H1 (cell line): ENCODE measurements around the gene MSH2. TPM values are rescaled to one million over a fixed set of nuclear protein-coding genes. Genes with fewer than 3 reads are reported as not detected.

Experiments used
- CTCF ChIA-PET: fragments of 300-600 bp; sonication (Branson Sonifier 250); formaldehyde crosslinking; loops from one replicate; lab custom pipeline; 2021; ENCODE audit not compliant: partially characterized antibody; lab: Charles Lee
- POLR2A ChIA-PET: fragments of 300-600 bp; sonication (Branson Sonifier 250); formaldehyde crosslinking; loops from one replicate; lab custom pipeline; 2021; ENCODE audit warnings: inconsistent platforms; ENCODE audit not compliant: partially characterized antibody; lab: Charles Lee
- DNase-seq, 2 experiments: peaks; one replicate each; pipeline versions ENCODE4 v3.0.0 to v3.0.0-alpha.2; 2010 to 2022; ENCODE audit warnings: low spot score in 2 of 2, low read depth in 1 of 2, mixed read lengths in 1 of 2
- FAIRE-seq: peaks from 2 replicates; lab custom pipeline; 2011; peaks lifted over from hg19 to GRCh38; lab: Jason Lieb, UNC
- H2AFZ ChIP-seq: 2 replicates; pipeline ENCODE4 v1.8.1; 2012; ENCODE audit warnings: low read length, inconsistent platforms
- H2AK5ac ChIP-seq: 2 replicates; pipeline ENCODE4 v1.6.1; 2013; ENCODE audit warnings: low read depth, low read length
- H2BK120ac ChIP-seq: replicated peaks from 2 replicates; pipeline ENCODE3; 2013; ENCODE audit warnings: low read depth, low read length, inconsistent platforms
- H2BK12ac ChIP-seq: 2 replicates; pipeline ENCODE4 v1.6.1; 2013; ENCODE audit warnings: low read depth, low read length
- H2BK15ac ChIP-seq: 2 replicates; pipeline ENCODE4 v1.6.1; 2013; ENCODE audit warnings: low read length
- H2BK20ac ChIP-seq: 2 replicates; pipeline ENCODE4 v1.6.1; 2013; ENCODE audit warnings: low read length
- H2BK5ac ChIP-seq: 2 replicates; pipeline ENCODE4 v1.6.1; 2013; ENCODE audit warnings: low read depth, low read length
- H3K14ac ChIP-seq: 2 replicates; pipeline ENCODE4 v1.6.1; 2013; ENCODE audit warnings: inconsistent platforms; ENCODE audit not compliant: insufficient read length
- H3K18ac ChIP-seq: 2 replicates; pipeline ENCODE4 v1.6.1; 2013; ENCODE audit warnings: low read length; ENCODE audit errors: extremely low read depth
- H3K23ac ChIP-seq: 2 replicates; pipeline ENCODE4 v1.6.1; 2013; ENCODE audit warnings: inconsistent platforms; ENCODE audit not compliant: insufficient read length
- H3K23me2 ChIP-seq: 2 replicates; pipeline ENCODE4 v1.6.1; 2013; ENCODE audit warnings: low read depth, low read length
- H3K27ac ChIP-seq: 2 replicates; pipeline ENCODE4 v1.6.1; 2011; ENCODE audit warnings: low read depth, low read length, inconsistent platforms
- H3K27me3 ChIP-seq, 4 experiments: replicated peaks in 1 of 4; 1 replicate in 1 of 4; 2 replicates in 3 of 4; pipeline versions ENCODE4 v1.6.1 to v1.8.1; 2011 to 2013; ENCODE audit warnings: low read length in 3 of 4, mild to moderate bottlenecking in 3 of 4, inconsistent platforms in 2 of 4, mixed read lengths in 2 of 4, moderate library complexity in 1 of 4; ENCODE audit not compliant: control insufficient read depth in 3 of 4, insufficient read depth in 3 of 4; ENCODE audit errors: extremely low read depth in 1 of 4
- H3K36me3 ChIP-seq, 4 experiments: 2 replicates each; pipeline versions ENCODE4 v1.6.1 to v1.8.1; 2011 to 2013; ENCODE audit warnings: mild to moderate bottlenecking in 4 of 4, low read length in 3 of 4, moderate library complexity in 2 of 4, control low read depth in 1 of 4, inconsistent platforms in 1 of 4; ENCODE audit not compliant: insufficient read depth in 4 of 4, control insufficient read depth in 2 of 4
- H3K4ac ChIP-seq: replicated peaks from 2 replicates; pipeline ENCODE3; 2013; ENCODE audit warnings: low read length, low read depth, mixed read lengths, inconsistent platforms; ENCODE audit not compliant: insufficient read length
- H3K4me1 ChIP-seq, 4 experiments: replicated peaks in 1 of 4; 1 replicate in 1 of 4; 2 replicates in 3 of 4; pipeline versions ENCODE4 v1.6.1 to v1.8.1; 2011 to 2013; ENCODE audit warnings: low read length in 3 of 4, inconsistent platforms in 2 of 4, mixed read lengths in 1 of 4; ENCODE audit not compliant: insufficient read depth in 4 of 4, control insufficient read depth in 3 of 4
- H3K4me2 ChIP-seq, 2 experiments: 2 replicates each; pipeline versions ENCODE4 v1.6.1 to v1.8.1; 2011 to 2013; ENCODE audit warnings: low read depth in 2 of 2, low read length in 2 of 2, control low read depth in 1 of 2, inconsistent platforms in 1 of 2, mild to moderate bottlenecking in 1 of 2; ENCODE audit not compliant: insufficient read depth in 1 of 2
- H3K4me3 ChIP-seq, 4 experiments: fragments of 200-600, 300-600 bp in 1 of 4; sonication (generic), shearing (Covaris generic), sonication (Bioruptor Twin) in 1 of 4; 2 replicates each; pipeline versions ENCODE4 v1.5.1 to v1.8.1; 2011 to 2016; ENCODE audit warnings: low read length in 4 of 4, low read depth in 3 of 4, control low read depth in 2 of 4, inconsistent platforms in 2 of 4, mild to moderate bottlenecking in 2 of 4, mixed read lengths in 1 of 4, moderate library complexity in 1 of 4; ENCODE audit not compliant: insufficient read depth in 2 of 4; ENCODE audit errors: extremely low read depth in 1 of 4
- H3K56ac ChIP-seq: replicated peaks from 2 replicates; pipeline ENCODE3; 2013; ENCODE audit warnings: low read depth, mild to moderate bottlenecking, mixed read lengths, low read length, inconsistent platforms; ENCODE audit not compliant: insufficient read length
- H3K79me1 ChIP-seq: 2 replicates; pipeline ENCODE4 v1.6.1; 2013; ENCODE audit warnings: low read depth, low read length, control low read depth
- H3K79me2 ChIP-seq, 2 experiments: 2 replicates each; pipeline versions ENCODE4 v1.6.1 to v1.8.1; 2012 to 2013; ENCODE audit warnings: low read length in 2 of 2, mild to moderate bottlenecking in 2 of 2, inconsistent platforms in 1 of 2; ENCODE audit not compliant: insufficient read depth in 2 of 2, control insufficient read depth in 1 of 2
- H3K9ac ChIP-seq, 4 experiments: replicated peaks in 1 of 4; 1 replicate in 1 of 4; 2 replicates in 3 of 4; pipeline versions ENCODE4 v1.6.1 to v1.8.1; 2011 to 2013; ENCODE audit warnings: low read depth in 3 of 4, low read length in 3 of 4, control low read depth in 2 of 4, mild to moderate bottlenecking in 2 of 4, moderate library complexity in 2 of 4, inconsistent platforms in 1 of 4; ENCODE audit errors: extremely low read depth in 1 of 4
- H3K9me3 ChIP-seq, 2 experiments: 2 replicates each; pipeline versions ENCODE4 v1.6.1 to v1.8.1; 2012 to 2013; ENCODE audit warnings: mild to moderate bottlenecking in 2 of 2, moderate library complexity in 2 of 2, control low read depth in 1 of 2, inconsistent platforms in 1 of 2, low read depth in 1 of 2, low read length in 1 of 2, mixed read lengths in 1 of 2; ENCODE audit not compliant: insufficient read depth in 2 of 2
- H4K20me1 ChIP-seq, 2 experiments: replicated peaks in 1 of 2; 2 replicates each; pipeline versions ENCODE3 to v1.8.1; 2011 to 2013; ENCODE audit warnings: inconsistent platforms in 2 of 2, low read length in 2 of 2, mild to moderate bottlenecking in 1 of 2; ENCODE audit not compliant: insufficient read depth in 2 of 2, control insufficient read depth in 1 of 2
- H4K5ac ChIP-seq: 2 replicates; pipeline ENCODE4 v1.6.1; 2013; ENCODE audit warnings: low read length, low read depth, mixed read lengths, inconsistent platforms; ENCODE audit not compliant: insufficient read length
- H4K8ac ChIP-seq: 2 replicates; pipeline ENCODE4 v1.8.0; 2013; ENCODE audit warnings: mild to moderate bottlenecking, moderate library complexity, low read length, inconsistent platforms; ENCODE audit not compliant: insufficient read depth; ENCODE audit errors: extremely low read depth
- H4K91ac ChIP-seq: replicated peaks from 2 replicates; pipeline ENCODE3; 2013; ENCODE audit warnings: low read length, mixed read lengths, inconsistent platforms; ENCODE audit not compliant: insufficient read length
- CBX5 ChIP-seq: fragments of 300-800, 300-1000 bp; sonication (generic); IDR thresholded peaks from 2 replicates; pipeline ENCODE4 v1.7.1; 2016; ENCODE audit warnings: antibody characterized with exemption, low read length, low read depth
- CTBP2 ChIP-seq: IDR thresholded peaks from 2 replicates; pipeline ENCODE4 v1.7.0; 2011; ENCODE audit warnings: borderline replicate concordance, mild to moderate bottlenecking, moderate library complexity, mixed read lengths, low read length; ENCODE audit not compliant: insufficient read depth, insufficient read length
- EP300 ChIP-seq, 2 experiments: IDR thresholded peaks; 1 replicate in 1 of 2; 2 replicates in 1 of 2; pipeline ENCODE4 v1.6.1; 2011 to 2012; ENCODE audit warnings: low read depth in 2 of 2, low read length in 2 of 2, mild to moderate bottlenecking in 2 of 2, borderline replicate concordance in 1 of 2, inconsistent platforms in 1 of 2, moderate library complexity in 1 of 2
- NANOG ChIP-seq: IDR thresholded peaks from 2 replicates; pipeline ENCODE4 v1.6.1; 2011; ENCODE audit warnings: low read length, low read depth, mild to moderate bottlenecking, inconsistent platforms; ENCODE audit not compliant: insufficient read depth, poor library complexity, severe bottlenecking
- PHF8 ChIP-seq: fragments of 200-600 bp; sonication (generic); conservative IDR thresholded peaks from 2 replicates; pipeline ENCODE4 v1.7.1; 2012; ENCODE audit warnings: low read depth, mild to moderate bottlenecking, inconsistent platforms, low read length, moderate library complexity
- POLR2A ChIP-seq, 2 experiments: IDR thresholded peaks; 1 replicate in 1 of 2; 2 replicates in 1 of 2; pipeline ENCODE4 v1.6.1; 2011; ENCODE audit warnings: low read depth in 2 of 2, low read length in 2 of 2, mild to moderate bottlenecking in 2 of 2; ENCODE audit errors: control extremely low read depth in 1 of 2
- RBBP5 ChIP-seq: IDR thresholded peaks from 2 replicates; pipeline ENCODE4 v1.7.1; 2012; ENCODE audit warnings: low read depth, mild to moderate bottlenecking, inconsistent platforms, low read length, moderate library complexity, borderline replicate concordance
- RNF2 ChIP-seq: fragments of 200-900, 300-1000 bp; sonication (generic); IDR thresholded peaks from 2 replicates; pipeline ENCODE4 v1.7.1; 2016; ENCODE audit warnings: borderline replicate concordance, low read depth, mild to moderate bottlenecking, antibody characterized with exemption, low read length; ENCODE audit not compliant: poor library complexity, severe bottlenecking; ENCODE audit errors: missing control alignments
- YY1 ChIP-seq: IDR thresholded peaks from 2 replicates; pipeline ENCODE4 v1.6.1; 2011; ENCODE audit warnings: low read depth, mild to moderate bottlenecking, low read length
- WGBS, 2 experiments: shearing (Covaris generic) in 1 of 2; methylation state at CpG; one replicate each; pipeline versions ENCODE4 v1.1.6 to v1.1.7; 2013 to 2015; ENCODE audit warnings: low lambda C conversion rate in 2 of 2, mixed read lengths in 2 of 2, inconsistent platforms in 1 of 2, low coverage in 1 of 2, missing lambda C conversion rate in 1 of 2; ENCODE audit not compliant: insufficient replicate concordance in 2 of 2, insufficient coverage in 1 of 2, insufficient read length in 1 of 2; ENCODE audit errors: extremely low coverage in 1 of 2, missing lambda C conversion rate in 1 of 2; 5-methylcytosine and 5-hydroxymethylcytosine counted together
- polyA plus RNA-seq, 7 experiments: library from polyadenylated mRNA; depleted of rRNA in 3 of 7; stranded (reverse) in 5 of 7; unstranded in 2 of 7; fragments of >200 nt in 5 of 7; fragments of 200-250 nt in 2 of 7; gene quantifications; 1 replicate in 5 of 7; 2 replicates in 1 of 7; 4 replicates in 1 of 7; pipeline versions ENCODE4 v1.2.1 to v1.2.3, GENCODE V29; 2011 to 2013; ENCODE audit warnings: missing spikeins in 2 of 7, mixed read lengths in 2 of 7
- total RNA-seq: library from RNA; stranded (reverse); fragmentation: NEBNext Ultra II Directional; extraction: Animal tissue kit (Norgen Biotek cat#: 25700); gene quantifications from 2 replicates; pipeline ENCODE4 v1.2.1, GENCODE V29; 2021

The MSH2 gene
- total and polyA plus RNA-seq, 2 of the 8 experiments (the other 6 are each of a cell fraction or from before 2014, with no cell fraction given) = 64.1 to 228 TPM

GRCh38 chr2:47486841-47487497 lies 84.0 kb downstream of the MSH2 start:
- Histone ChIP-seq H3K18ac (no peak overlapping the region), H3K4me2 (no peak overlapping the region), H3K23ac (no peak overlapping the region), H2BK15ac (no peak overlapping the region), H3K9me3 (no peaks in the 10 kb centered on the region; a peak in 1 of 4 replicates), H2AFZ (no peak overlapping the region), H3K4ac (no peak overlapping the region), H3K23me2 (no peaks in the 10 kb centered on the region), H2AK5ac (no peak overlapping the region), H3K4me1 (peaks cover 0 to 4% (median under 1%) of the 10 kb centered on the region in 4 experiments; a peak in 2 of 7 replicates), H2BK120ac (no peak overlapping the region), H3K27ac (no peak overlapping the region), H4K91ac (no peak overlapping the region), H3K56ac (no peak overlapping the region), H3K36me3 (peaks cover 0 to 29% (median 15%) of the 10 kb centered on the region in 4 experiments; a peak in 5 of 8 replicates), H3K9ac (no peak overlapping the region), H3K27me3 (no peaks in the 10 kb centered on the region), H3K79me2 (no peaks in the 10 kb centered on the region), H2BK5ac (no peak overlapping the region), H2BK12ac (no peak overlapping the region), H2BK20ac (no peak overlapping the region), H3K4me3 (no peak overlapping the region), H3K14ac (no peak overlapping the region), H3K79me1 (peaks cover 2% of the 10 kb centered on the region; the same call in 1 of the 2 replicates), H4K5ac (no peak overlapping the region), H4K8ac (no peak overlapping the region), H4K20me1 (no peaks in the 10 kb centered on the region)
- no peak for FAIRE-seq
- no peak for DNase-seq
- ChIA-PET POLR2A (interaction anchor here (0.9 to 1.8 kb wide), 5 partner anchors 9 to 281 kb away, joined by 3 to 6 read pairs (median 5); no protein-coding TSS in a partner anchor), CTCF (interaction anchor here (0.9 to 1.3 kb wide), 4 partner anchors 9 to 50 kb away, joined by 3 to 4 read pairs (median 3); no protein-coding TSS in a partner anchor)
- TF ChIP-seq RNF2 = no peak
- TF ChIP-seq CTBP2 = no peak
- TF ChIP-seq POLR2A (IDR thresholded peaks at IDR 0.05; ENCODE audit: control extremely low read depth in 1 of 2, low read depth in 2 of 2, low read length in 2 of 2) = no peak; a peak in 1 of 3 replicates
- TF ChIP-seq YY1 = no peak
- no peak for TF ChIP-seq EP300 (IDR thresholded peaks at IDR 0.05; ENCODE audit: borderline replicate concordance in 1 of 2, low read depth in 2 of 2, low read length in 2 of 2)
- TF ChIP-seq PHF8 = no peak
- TF ChIP-seq NANOG = no peak
- TF ChIP-seq CBX5 = no peak
- TF ChIP-seq RBBP5 = no peak
- WGBS, 2 experiments = 92% methylated on average over 2 of the region's 2 CpGs; no CpG with 5 or more reads in 1 of the 2 experiments
